IgD-negative memory B cell (primary cell): ENCODE data around the gene CRTAP. TPM values are rescaled to one million over a fixed set of nuclear protein-coding genes. Genes with fewer than 3 reads are reported as not detected.
"Not testable (repeated sequence)": the region's sequence is repeated elsewhere in the genome, so short reads cannot be mapped to it uniquely, and the experiment has no call there.

Experiments used
- H3K27ac Mint-ChIP-seq, 3 donors: one replicate each; pipeline ENCODE4 v1.8.0; 2020 to 2022; ENCODE audit warnings: mild to moderate bottlenecking in 3 of 3, mixed read lengths in 3 of 3, moderate library complexity in 1 of 3
- H3K27me3 Mint-ChIP-seq: one replicate; pipeline ENCODE4 v1.8.0; 2021; ENCODE audit warnings: mixed read lengths
- H3K36me3 Mint-ChIP-seq: one replicate; pipeline ENCODE4 v1.8.0; 2020; ENCODE audit warnings: mild to moderate bottlenecking, mixed read lengths
- H3K4me1 Mint-ChIP-seq, 3 donors: one replicate each; pipeline ENCODE4 v1.8.0; 2020 to 2022; ENCODE audit warnings: mixed read lengths in 3 of 3, mild to moderate bottlenecking in 1 of 3
- H3K4me3 Mint-ChIP-seq, 4 donors: one replicate each; pipeline ENCODE4 v1.8.0; 2020 to 2022; ENCODE audit warnings: mild to moderate bottlenecking in 4 of 4, mixed read lengths in 4 of 4, moderate library complexity in 3 of 4
- H3K9me3 Mint-ChIP-seq, 3 donors: one replicate each; pipeline ENCODE4 v1.8.0; 2020 to 2021; ENCODE audit warnings: mixed read lengths in 3 of 3, mild to moderate bottlenecking in 1 of 3
- polyA plus RNA-seq: library from polyadenylated mRNA; unstranded; fragments of 300-500 nt; fragmentation: Illumina TruSeq; gene quantifications from one replicate; pipeline ENCODE4 v1.2.3, GENCODE V29; 2021

The CRTAP gene
- 88.0 TPM for polyA plus RNA-seq

GRCh38 chr3:33113772-33114621, at the start of gene CRTAP:
Gene CRTAP, plus strand, starts transcription at chr3:33114014. Its CDS starts 64 bp downstream, at chr3:33114078.
- peak within 1 kb of the TSS; percentile 83 to 90 (median 86) for H3K27ac Mint-ChIP-seq
- H3K4me1 Mint-ChIP-seq, result peaks cover 30 to 44% (median 36%) of the 10 kb centered on the region in 3 donors
- no peaks in the 10 kb centered on the region for H3K9me3 Mint-ChIP-seq
- no peaks in the 10 kb centered on the region for H3K36me3 Mint-ChIP-seq
- H3K27me3 Mint-ChIP-seq, result no peaks in the 10 kb centered on the region
- peak within 1 kb of the TSS; percentile 91 to 96 (median 94) for H3K4me3 Mint-ChIP-seq

- Mint-ChIP-seq H3K4me3 (peak overlapping the region in 1 of 4 donors; percentile 78), H3K36me3 (peaks cover 8% of the 10 kb centered on the region), H3K4me1 (peaks cover 38 to 41% (median 41%) of the 10 kb centered on the region in 3 donors), H3K27me3 (peaks cover 2% of the 10 kb centered on the region), H3K9me3 (no peaks in the 10 kb centered on the region), H3K27ac (peak overlapping the region in 1 of 3 donors; percentile 81)
These were observed 48.9 kb upstream of the CRTAP start for GRCh38 chr3:33064929-33065328.

- H3K4me3 Mint-ChIP-seq, result peak overlapping the region in 1 of 4 donors; percentile 63
- H3K27me3 Mint-ChIP-seq, result no peaks in the 10 kb centered on the region
- H3K36me3 Mint-ChIP-seq, result peaks cover 8% of the 10 kb centered on the region
- no peak overlapping the region for H3K27ac Mint-ChIP-seq
- H3K9me3 Mint-ChIP-seq, result no peaks in the 10 kb centered on the region
- peaks cover 17 to 27% (median 25%) of the 10 kb centered on the region in 3 donors for H3K4me1 Mint-ChIP-seq
These were observed 46.3 kb upstream of the CRTAP start for GRCh38 chr3:33067484-33067883.

GRCh38 chr3:33069862-33070261, 44.0 kb upstream of the CRTAP start:
- not testable (repeated sequence) for H3K27me3 Mint-ChIP-seq, H3K27ac Mint-ChIP-seq, H3K36me3 Mint-ChIP-seq, H3K9me3 Mint-ChIP-seq
- Mint-ChIP-seq H3K4me3 (peak overlapping the region in 1 of 4 donors; percentile 4), H3K4me1 (peaks cover 9 to 17% (median 13%) of the 10 kb centered on the region in 3 donors)

- Mint-ChIP-seq H3K36me3 (peaks cover 5% of the 10 kb centered on the region), H3K4me1 (peaks cover 10 to 17% (median 13%) of the 10 kb centered on the region in 3 donors), H3K9me3 (no peaks in the 10 kb centered on the region), H3K4me3 (no peak overlapping the region), H3K27ac (no peak overlapping the region), H3K27me3 (no peaks in the 10 kb centered on the region)
These were observed 42.6 kb upstream of the CRTAP start for GRCh38 chr3:33071181-33071580.

GRCh38 chr3:33071946-33072345, 41.9 kb upstream of the CRTAP start:
- Mint-ChIP-seq H3K27me3 (no peaks in the 10 kb centered on the region), H3K36me3 (peaks cover 5% of the 10 kb centered on the region), H3K4me1 (peaks cover 11 to 21% (median 16%) of the 10 kb centered on the region in 3 donors), H3K4me3 (no peak overlapping the region), H3K27ac (no peak overlapping the region), H3K9me3 (no peaks in the 10 kb centered on the region)

- no peaks in the 10 kb centered on the region for H3K27me3 Mint-ChIP-seq
- no peak overlapping the region for H3K27ac Mint-ChIP-seq
- peaks cover 20 to 32% (median 23%) of the 10 kb centered on the region in 3 donors for H3K4me1 Mint-ChIP-seq
- peak overlapping the region in 2 of 4 donors; percentile 81 to 82 for H3K4me3 Mint-ChIP-seq
- H3K36me3 Mint-ChIP-seq, result peaks cover 5% of the 10 kb centered on the region
- no peaks in the 10 kb centered on the region for H3K9me3 Mint-ChIP-seq
These were observed 39.4 kb upstream of the CRTAP start for GRCh38 chr3:33074217-33075067.

GRCh38 chr3:33075995-33076394, 37.8 kb upstream of the CRTAP start:
- no peak overlapping the region for H3K27ac Mint-ChIP-seq
- peaks cover 22 to 32% (median 24%) of the 10 kb centered on the region in 3 donors for H3K4me1 Mint-ChIP-seq
- H3K4me3 Mint-ChIP-seq, result no peak overlapping the region
- no peaks in the 10 kb centered on the region for H3K9me3 Mint-ChIP-seq
- H3K36me3 Mint-ChIP-seq, result peaks cover 2% of the 10 kb centered on the region
- H3K27me3 Mint-ChIP-seq, result no peaks in the 10 kb centered on the region

GRCh38 chr3:33076952-33077351, 36.9 kb upstream of the CRTAP start:
- Mint-ChIP-seq H3K36me3 (peaks cover 2% of the 10 kb centered on the region), H3K4me1 (peaks cover 25 to 30% (median 28%) of the 10 kb centered on the region in 3 donors), H3K4me3 (no peak overlapping the region), H3K9me3 (no peaks in the 10 kb centered on the region), H3K27ac (peak overlapping the region in 2 of 3 donors; percentile 39 to 45), H3K27me3 (no peaks in the 10 kb centered on the region)

GRCh38 chr3:33077976-33078375, 35.8 kb upstream of the CRTAP start:
- Mint-ChIP-seq H3K9me3 (no peaks in the 10 kb centered on the region), H3K4me3 (no peak overlapping the region), H3K27ac (peak overlapping the region in 1 of 3 donors; percentile 59), H3K36me3 (peaks cover 2% of the 10 kb centered on the region), H3K4me1 (peaks cover 25 to 34% (median 32%) of the 10 kb centered on the region in 3 donors), H3K27me3 (no peaks in the 10 kb centered on the region)

GRCh38 chr3:33079813-33080212, 34.0 kb upstream of the CRTAP start:
- not testable (repeated sequence) for H3K27me3 Mint-ChIP-seq, H3K4me3 Mint-ChIP-seq, H3K36me3 Mint-ChIP-seq, H3K9me3 Mint-ChIP-seq, H3K27ac Mint-ChIP-seq
- peaks cover 24 to 34% (median 32%) of the 10 kb centered on the region in 3 donors for H3K4me1 Mint-ChIP-seq

GRCh38 chr3:33081812-33082211, 32.0 kb upstream of the CRTAP start:
- H3K4me3 Mint-ChIP-seq, result no peak overlapping the region
- peaks cover 20 to 37% (median 26%) of the 10 kb centered on the region in 3 donors for H3K4me1 Mint-ChIP-seq
- H3K27ac Mint-ChIP-seq, result peak overlapping the region in 1 of 3 donors; percentile 13
- peaks cover 7% of the 10 kb centered on the region for H3K36me3 Mint-ChIP-seq
- no peaks in the 10 kb centered on the region for H3K9me3 Mint-ChIP-seq
- H3K27me3 Mint-ChIP-seq, result no peaks in the 10 kb centered on the region

GRCh38 chr3:33083958-33084357, 29.9 kb upstream of the CRTAP start:
- Mint-ChIP-seq H3K27me3 (no peaks in the 10 kb centered on the region), H3K27ac (no peak overlapping the region), H3K9me3 (no peaks in the 10 kb centered on the region), H3K36me3 (peaks cover 7% of the 10 kb centered on the region), H3K4me3 (no peak overlapping the region), H3K4me1 (peaks cover 30 to 44% (median 32%) of the 10 kb centered on the region in 3 donors)

GRCh38 chr3:33088691-33089090, 25.1 kb upstream of the CRTAP start:
- Mint-ChIP-seq H3K9me3 (no peaks in the 10 kb centered on the region), H3K4me3 (peak overlapping the region in 2 of 4 donors; percentile 1 to 34), H3K4me1 (peaks cover 49 to 64% (median 51%) of the 10 kb centered on the region in 3 donors), H3K36me3 (peaks cover 7% of the 10 kb centered on the region), H3K27ac (peak overlapping the region; percentile 7 to 67 (median 16)), H3K27me3 (no peaks in the 10 kb centered on the region)

- H3K4me1 Mint-ChIP-seq, result peaks cover 46 to 61% (median 46%) of the 10 kb centered on the region in 3 donors
- no peaks in the 10 kb centered on the region for H3K27me3 Mint-ChIP-seq
- peak overlapping the region; percentile 34 to 82 (median 38) for H3K4me3 Mint-ChIP-seq
- H3K36me3 Mint-ChIP-seq, result no peaks in the 10 kb centered on the region
- H3K9me3 Mint-ChIP-seq, result no peaks in the 10 kb centered on the region
- H3K27ac Mint-ChIP-seq, result peak overlapping the region; percentile 16 to 91 (median 27)
These were observed 24.3 kb upstream of the CRTAP start for GRCh38 chr3:33089515-33089914.
